ENCODE data around the gene DGLUCY.
"Not testable (repeated sequence)": the region's sequence is repeated elsewhere in the genome, so short reads cannot be mapped to it uniquely, and the experiment has no call there.

DGLUCY gene

DNA sequence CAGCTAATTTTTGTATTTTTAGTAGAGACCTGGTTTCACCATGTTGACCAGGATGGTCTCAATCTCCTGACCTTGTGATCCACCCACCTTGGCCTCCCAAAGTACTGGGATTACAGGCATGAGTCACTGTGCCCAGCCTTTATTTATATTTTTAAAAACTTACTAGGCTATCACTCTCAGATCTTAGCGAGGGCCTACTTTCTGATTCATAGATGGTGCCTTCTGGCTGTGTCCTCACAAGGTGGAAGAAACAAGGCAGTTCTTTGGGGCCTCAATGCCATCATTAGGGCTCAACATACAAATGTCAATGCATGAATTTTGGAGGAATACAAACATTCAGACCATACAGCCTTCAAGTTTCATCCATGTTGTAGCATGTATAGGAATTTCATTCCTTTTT is 2.4 kb upstream of the DGLUCY start:
- DNase-seq = no peak

DNA sequence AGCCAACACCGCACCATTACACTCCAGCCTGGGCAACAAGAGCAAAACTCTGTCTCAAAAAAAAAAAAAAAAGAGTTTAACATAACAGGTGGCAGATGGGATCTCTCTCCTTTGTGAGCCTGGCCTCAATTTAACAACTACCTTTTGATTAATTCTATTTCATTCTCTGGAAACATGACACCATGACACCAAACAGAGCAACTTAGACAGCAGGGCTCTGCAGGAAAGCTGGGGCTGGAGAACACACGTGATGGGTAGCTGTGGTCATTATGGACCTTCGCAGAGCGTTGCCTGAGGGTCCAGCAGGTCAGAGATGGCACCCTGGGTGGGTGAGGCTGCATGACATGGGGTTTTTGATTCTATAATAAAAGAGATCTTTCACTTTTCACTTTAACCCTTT is 1.7 kb upstream of the DGLUCY start:
- no peak for DNase-seq

DNA sequence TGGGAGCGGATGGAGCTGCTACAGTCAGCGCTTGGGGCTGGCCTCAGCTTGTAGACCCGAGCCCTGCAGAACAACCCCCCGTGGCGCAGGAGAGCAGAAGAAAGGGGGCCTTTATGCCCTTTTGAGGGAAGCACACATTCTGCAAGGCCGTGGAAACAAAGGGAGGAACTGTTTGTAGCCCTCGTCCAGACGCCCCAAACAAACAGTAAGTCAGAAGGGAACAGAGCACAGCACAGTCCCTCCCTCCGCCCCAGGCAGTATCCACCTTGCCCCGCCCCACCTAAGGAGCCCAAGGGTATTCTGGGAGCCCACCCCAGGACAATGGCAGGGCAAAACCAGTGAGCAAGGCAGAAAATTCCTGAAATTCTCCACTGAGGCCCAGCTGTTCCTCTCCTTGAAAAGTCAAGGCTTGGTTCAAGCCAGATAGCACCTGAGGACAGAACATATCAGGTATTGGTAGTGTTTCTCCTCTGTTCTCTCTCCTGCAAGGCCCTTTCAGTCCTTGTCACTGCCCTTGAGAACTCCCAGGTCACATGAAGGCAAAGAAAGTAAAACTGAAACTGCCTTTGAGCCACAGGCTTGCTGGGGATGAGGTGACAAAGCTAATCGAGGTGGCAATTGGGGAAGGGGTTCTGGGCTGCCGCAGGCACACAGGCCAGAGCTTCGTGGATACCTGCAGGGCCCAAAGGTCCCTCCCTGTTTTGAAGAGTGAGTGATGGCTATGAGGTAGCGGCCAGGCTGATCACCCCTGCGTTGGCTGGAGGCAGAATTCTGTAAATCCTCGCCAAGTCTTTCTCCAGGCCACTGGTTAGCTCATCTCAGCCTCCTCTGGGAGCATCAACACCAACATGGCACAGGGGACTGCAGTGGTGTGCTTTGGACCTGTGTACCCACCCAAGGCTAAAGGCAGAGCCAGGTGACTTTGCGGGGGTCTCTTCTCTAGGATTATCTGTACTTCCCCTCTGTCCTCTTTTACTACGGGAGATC is 499 bp downstream of the DGLUCY start:
- peak; percentile 51 to 73 for DNase-seq

DNA sequence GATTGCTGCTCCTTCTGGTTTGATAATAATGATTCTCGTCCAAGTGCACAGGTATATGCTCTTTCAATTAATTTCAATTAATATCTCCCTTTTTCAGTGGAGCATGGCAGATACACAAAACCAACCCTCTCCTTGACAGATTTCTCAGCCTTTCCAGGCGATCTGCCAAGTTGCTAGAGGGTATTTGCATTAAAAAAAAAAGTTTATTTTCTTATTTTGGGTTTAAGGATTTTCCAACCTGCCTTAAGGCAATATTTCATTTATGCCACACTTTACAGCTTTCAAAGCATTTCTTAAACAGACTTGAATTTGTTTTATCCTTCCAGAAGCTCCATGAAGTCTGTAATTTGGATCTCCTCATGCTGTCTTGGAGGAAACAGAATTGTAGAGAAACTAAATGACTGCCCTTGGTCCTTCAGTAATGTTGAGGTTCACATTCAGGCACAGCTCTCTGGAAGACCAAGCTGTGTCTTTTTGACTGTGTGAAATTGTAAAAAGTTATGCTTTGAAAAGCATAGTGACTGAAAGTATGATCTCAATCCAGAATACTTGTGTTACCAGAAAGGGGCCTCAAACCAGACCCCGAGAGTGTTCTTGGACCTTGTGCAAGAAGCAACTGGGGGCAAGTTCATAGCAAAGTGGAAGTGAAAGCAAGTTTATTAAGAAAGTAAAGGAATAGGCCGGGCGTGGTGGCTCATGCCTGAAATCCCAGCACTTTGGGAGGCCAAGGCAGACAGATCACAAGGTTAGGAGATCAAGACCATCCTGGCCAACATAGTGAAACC is 2.3 kb downstream of the DGLUCY start:
- no peak for DNase-seq

DNA sequence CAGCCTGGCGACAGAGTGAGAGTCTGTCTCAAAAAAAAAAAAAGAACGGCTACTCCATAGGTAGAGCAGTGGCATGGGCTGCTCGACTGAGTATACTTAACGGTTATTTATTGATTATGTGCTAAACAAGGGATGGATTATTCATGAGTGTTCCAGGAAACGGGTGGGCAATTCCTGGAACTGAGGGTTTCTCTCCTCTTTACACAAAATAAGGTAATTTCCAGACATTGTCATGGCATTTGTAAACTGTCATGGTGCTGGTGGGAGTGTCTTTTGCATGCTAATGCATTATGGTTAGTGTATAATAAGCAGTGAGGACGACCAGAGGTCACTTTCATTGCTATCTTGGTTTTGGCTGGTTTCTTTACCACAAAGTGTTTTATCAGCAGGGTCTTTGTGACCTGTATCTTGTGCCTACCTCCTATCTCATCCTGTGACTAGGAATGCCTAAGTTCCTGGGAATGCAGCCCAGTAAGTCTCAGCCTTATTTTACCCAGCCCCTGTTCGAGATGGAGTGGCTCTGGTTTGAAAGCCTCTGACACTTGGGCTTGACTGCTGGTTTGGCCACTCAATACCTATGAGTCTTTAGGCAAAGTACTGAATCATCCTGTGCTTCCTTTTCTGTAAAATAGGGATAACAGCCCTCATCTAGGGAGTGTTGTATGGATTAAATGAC is 3.2 kb downstream of the DGLUCY start:
- DNase-seq = peak; percentile 36 to 67

DNA sequence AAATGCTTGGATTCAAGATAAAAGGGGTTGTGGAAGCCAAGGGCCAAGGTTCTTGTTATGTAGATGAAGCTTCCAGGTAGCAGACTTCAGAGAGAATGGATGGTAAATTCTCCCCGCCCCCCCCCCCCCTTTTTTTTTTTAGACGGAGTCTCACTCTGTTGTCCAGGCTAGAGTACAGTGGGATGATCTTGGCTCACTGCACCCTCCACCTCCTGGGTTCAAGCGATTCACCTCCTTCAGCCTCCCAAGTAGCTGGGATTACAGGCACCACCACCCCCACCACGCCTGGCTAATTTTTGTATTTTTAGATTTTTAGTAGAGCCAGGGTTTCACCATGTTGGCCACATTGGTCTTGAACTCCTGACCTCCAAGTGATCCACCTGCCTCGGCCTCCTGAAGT is 4.1 kb downstream of the DGLUCY start:
- no peak for DNase-seq

DNA sequence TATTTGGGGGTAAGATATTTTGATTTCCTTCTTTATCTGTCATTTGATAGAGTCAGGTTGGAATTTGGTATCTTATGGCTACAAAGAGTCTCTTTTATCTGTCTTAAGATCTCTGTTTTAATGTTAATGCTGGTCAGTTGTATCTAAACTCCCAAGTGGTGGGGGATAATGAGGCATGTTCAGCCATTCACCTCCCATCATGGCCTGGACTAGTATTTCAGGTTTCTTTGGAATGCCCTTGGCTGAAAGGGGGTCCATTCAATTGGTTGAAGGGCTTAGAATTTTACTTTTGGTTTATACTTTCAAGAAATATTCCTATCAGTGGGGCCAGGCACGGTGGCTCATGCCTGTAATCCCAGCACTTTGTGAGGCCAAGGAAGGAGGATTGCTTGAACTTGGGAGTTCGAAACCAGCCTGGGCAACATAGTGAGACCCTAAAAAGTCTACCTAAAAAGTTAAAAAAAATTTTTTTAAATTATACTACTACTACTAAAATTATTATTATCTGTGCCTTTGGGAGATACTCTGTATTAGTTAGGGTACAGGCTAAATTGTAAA is 4.7 kb downstream of the DGLUCY start:
- DNase-seq = no peak

DNA sequence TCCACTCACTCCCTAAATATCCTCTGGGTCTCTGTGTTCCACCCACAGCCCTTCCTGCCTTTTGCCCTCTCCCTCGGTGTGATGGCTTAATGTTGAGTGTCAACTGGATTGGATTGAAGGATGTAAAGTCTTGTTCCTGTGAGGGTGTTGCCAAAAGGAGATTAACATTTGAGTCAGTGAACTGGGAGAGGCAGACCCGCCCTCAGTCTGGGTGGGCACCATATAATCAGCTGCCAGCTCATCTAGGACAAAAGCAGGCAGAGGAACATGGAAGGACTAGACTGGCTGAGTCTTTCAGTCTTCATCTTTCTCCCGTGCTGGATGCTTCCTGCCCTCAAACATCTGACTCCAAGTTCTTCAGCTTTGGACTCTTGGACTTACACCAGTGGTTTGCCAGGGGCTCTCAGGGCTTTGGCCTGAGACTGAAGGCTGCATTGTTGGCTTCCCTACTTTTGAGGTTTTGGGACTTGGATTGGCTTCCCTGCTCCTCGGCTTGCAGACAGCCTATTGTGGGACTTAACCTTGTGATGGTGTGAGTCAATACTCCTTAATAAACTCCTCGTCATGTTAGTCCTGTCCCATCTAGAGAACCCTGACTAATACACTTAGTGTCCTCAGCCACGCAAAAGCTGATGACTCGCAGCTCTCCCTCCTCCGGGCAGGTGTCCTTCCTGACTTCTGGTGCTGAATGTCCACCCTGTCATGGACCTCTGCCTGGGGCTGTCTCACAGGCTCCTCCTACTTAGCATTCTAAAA is 5.9 kb downstream of the DGLUCY start:
- no peak for DNase-seq

DNA sequence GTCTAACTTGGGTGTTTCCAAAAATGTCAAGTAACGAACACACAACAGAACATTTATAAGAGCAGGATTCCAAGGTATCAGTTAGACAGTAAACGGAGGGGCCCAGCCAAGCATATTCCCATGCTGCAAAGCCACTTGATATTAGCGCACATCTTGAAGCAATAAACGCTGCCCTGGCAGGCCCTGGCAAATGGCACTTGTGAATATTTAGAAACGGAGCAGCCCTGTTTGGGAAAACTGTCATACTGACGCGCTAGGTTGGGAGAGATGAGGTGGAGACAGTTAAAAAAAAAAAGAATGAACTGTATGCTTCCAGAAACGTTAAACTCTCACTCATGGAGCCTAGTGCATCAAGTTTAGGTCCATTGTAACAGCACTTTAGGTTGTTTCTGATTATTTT is 9.3 kb downstream of the DGLUCY start:
- DNase-seq = no peak

DNA sequence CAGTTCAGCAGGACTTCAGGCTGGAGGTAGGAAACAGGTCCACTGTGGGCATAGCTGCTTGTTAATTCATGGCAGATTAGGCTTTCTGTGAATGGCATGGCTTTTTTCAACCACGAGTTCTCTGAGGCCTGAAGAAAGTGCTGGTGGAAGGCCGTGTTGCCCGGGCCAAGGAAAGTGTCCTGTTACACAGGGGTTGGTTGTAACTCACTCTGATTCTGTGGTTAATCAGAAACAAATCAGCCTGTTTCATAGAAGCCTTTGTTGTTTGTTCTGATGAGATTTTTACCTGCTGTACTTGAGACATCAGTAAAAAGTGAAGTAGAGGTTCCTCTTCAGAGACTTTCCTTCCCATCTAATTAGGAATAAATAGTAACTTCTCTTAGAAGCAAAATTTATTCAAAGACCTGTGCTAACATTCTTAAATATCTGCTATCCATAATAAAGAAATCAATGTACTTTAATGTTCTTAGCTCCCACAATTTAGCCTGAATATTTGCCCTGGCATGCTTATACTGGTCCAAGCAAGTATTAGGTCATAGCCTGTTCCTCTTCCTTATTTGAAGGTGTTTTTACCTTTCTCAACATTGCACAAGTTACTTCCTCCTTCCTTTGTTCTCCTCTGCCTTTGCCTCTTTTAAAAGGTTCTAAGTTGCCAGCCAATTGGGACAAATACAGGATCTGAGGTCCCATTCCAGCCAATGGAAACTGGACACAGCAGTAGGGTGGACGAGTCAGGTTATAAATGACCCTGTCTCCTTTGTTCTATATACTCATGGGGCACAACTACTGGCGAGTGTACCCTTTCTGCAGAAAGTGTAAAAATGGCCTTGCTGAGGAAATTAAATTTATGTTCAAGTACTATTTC is 10.8 kb downstream of the DGLUCY start:
- not testable (repeated sequence) for DNase-seq

DNA sequence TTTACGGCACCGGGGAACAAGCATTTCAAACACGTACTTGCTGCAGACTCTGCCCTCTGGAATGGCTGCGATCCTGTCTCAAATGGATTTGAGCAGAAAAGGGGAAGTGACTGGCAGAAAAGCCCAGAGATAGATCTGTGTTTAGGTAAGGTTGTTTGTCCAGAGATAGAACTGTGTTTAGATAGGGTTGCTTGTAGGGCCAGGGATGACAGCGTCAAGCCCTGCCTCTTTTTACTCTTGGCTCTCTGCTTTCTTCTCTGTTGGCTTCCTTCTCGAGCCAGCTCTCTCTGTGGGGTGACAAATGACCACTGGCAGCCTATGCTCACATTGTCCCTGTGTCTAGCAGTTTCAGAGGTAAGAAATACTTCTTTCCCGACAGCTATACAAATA is 11.4 kb downstream of the DGLUCY start:
- DNase-seq = no peak

DNA sequence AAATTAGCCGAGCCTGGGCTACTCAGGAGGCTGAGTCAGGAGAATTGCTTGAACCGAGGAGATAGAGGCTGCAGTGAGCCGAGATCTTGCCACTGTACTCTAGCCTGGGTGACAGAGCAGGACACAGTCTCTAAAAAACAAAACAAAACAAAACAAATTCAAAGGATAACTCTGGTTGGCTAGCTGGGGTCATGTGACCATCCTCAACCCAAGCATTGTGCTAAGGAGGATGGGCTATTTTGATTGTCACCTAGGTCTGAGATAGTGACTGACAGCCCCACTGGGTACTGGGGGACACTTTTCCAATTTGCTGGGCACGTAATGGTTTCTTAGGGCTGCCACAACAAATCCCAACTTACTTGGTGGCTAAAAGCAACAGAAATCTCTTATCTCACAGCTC is 11.9 kb downstream of the DGLUCY start:
- no peak for DNase-seq

DNA sequence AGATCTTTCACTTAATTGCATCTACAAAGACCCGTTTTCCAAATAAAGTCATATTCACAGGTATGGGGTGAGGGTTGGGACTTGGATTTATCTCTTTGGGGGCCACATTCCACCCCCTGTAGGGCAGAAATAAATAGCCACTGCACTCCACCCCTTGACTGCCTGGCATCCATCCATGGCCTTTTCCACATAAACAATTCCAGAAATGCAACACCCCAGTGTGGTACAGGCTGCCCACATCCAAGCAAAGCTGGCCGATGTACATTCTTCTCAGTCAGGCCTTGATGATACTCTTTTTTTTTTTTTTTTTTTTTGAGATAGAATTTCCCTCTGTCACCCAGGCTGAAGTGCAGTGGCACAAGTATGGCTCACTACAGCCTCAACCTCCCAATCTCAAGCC is 12.9 kb downstream of the DGLUCY start:
- no peak for DNase-seq

DNA sequence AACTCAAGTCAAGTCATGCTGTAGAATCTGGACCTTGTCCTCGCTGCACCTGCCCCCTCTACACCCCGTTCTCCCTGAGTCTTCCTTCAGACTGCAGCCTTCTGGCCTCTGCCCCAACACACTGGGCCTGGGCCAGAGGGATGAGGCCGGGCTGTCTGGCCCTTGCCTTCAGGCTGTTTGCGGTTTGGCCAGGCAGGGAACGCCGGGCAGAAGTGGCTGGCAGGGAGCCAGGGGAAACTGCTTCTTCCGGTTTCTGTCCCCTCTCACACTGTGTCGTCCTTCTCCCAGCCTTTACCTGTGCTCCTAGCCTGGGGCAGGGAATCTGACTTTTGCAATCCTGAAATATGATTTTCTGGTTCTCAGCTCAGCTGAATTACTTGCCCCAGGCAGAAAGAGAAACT is 13.5 kb downstream of the DGLUCY start:
- no peak for DNase-seq

DNA sequence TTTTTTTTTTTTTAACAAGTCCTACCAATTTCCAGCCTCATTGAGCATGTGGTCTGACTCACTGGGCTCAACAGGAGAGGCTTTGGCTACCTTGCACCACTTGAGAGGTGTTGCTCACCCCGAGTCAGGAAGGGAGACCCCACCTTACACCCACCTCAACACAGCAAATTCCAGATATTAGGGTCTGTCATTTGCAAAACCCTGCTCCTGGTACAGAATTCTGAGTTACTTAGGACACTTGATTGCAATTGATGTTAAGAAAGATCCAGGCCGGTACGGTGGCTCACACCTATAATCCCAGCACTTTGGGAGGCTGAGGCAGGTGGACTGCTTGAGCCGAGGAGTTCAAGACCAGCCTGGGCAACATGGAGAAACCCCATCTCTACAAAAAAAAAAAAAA is 14.1 kb downstream of the DGLUCY start:
- no peak for DNase-seq

DNA sequence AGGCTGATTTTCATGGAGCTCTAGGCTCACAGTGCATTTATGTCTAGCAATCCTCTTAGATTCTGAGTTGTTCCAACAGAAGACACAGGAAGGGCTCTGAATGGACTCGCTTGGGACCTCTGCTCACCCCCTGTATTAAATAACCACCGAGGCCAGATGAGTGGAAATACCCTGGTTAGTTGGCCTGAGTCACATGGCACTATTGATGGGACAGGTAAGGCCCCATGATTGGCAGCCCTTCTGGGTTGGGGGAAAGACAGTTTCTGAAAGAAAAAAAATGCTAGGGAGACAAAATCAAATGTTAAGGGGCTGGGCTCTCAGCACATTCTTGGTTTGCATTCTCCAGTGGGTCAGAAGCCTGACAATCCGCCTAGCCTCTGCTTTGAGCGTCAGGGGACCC is 14.8 kb downstream of the DGLUCY start:
- DNase-seq = no peak

DNA sequence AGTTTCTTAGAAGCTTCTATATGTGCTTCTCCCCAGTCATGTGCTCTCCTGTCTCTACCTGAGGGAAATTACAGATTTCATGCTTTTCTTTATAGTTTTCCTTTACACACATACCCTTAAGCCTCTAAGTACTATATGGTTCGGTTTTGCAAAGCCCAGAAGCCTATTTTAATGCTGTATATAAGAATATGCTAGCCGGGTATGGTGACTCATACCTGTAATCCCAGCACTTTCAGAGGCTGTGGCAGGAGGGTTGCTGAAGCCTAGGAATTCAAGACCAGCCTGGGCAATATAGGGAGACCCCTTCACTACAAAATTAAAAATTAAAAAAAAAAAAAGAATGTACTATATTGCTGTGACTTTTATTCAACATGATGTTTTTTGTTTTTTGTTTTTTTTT is 15.4 kb downstream of the DGLUCY start:
- DNase-seq = no peak

DNA sequence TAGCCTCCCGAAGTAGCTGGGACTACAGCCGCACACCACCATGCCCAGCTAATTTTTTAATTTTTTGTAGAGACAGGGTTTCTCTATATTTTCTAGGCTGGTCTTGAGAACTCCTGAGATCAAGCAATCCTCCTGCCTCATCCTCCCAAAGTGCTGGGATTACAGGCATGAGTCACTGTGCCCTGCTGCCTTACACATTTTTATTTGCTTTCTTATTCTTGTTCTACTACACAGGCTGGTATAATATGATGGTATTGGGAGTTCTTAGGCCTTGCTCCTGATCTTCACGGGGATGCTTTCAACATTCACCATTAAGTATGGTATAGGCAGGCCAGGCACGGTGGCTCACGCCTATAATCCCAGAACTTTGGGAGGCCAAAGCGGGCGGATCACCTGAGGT is 21.2 kb downstream of the DGLUCY start:
- no peak for DNase-seq

DNA sequence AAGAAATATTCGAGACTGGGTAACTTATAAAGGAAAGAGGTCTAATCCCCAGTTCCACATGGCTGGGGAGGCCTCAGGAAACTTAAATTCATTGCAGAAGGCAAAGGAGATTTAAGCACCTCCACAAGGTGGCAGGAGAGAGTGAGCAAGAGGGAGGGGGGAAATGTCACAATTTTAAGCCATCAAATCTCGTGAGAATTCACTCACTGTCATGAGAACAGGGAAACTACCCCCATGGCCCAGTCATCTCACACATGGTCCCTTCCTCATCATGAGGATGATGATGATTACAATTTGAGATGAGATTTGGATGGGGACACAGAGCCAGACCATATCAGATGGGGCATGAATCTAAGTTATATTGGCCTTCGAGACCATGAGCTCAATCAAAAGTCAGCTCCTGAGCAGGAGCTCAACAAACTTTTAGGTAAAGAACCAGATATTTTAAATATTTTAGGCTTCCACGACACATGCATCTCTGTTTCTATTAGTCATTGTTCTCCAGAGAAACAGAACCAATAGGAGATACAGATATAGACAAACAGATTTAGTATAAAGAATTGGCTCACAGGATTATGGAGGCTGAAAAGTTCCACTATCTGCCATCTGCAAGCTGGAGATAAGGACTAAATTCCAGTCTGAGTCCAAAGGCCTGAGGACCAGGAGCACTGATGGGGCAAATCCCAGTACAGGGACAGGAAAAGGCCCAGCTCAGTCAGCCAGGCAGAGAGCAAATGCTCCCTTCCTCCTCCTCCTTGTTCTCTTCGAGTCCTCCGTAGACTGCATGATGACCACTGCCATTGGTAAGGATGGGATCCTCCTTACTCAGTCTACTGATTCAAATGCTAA is 24.9 kb downstream of the DGLUCY start:
- peak; percentile 20 to 21 for DNase-seq

DNA sequence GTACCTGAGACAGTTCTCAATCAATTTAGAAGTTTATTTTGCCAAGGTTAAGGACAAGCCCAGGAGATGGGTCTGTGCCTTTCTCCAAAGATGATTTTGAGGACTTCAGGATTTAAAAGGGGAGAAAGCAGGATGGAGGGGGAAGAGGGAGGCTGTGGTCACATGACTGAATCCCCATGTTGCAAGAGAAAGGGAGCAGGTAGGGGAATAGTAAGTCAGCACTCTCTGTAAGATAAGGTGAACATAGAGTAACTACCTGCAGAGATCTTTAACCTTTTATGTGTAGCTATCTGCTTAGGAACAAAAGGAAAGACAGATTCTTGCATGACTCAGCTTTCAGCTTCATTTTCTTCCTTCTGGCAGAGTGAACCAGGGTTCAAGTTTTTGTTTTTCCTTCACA is 25.9 kb downstream of the DGLUCY start:
- no peak for DNase-seq
